Kidney (tissue), 14 donors: ENCODE measurements around the gene SPON1. TPM values are rescaled to one million over a fixed set of nuclear protein-coding genes. Genes with fewer than 3 reads are reported as not detected.
A peak's percentile ranks its signal among the peaks of the same experiment; 100 is the strongest.

Experiments used
- DNase-seq, 5 donors: peaks; one replicate each; pipeline ENCODE4 v3.0.0-alpha.2; 2013 to 2020
- FAIRE-seq: peaks from 2 replicates; lab custom pipeline; 2012; peaks lifted over from hg19 to GRCh38; lab: Jason Lieb, UNC
- H3K27ac ChIP-seq, 2 donors: one replicate each; pipeline ENCODE4 v1.7.0; 2013; ENCODE audit warnings: low read depth in 2 of 2, low read length in 2 of 2, inconsistent platforms in 1 of 2
- H3K27me3 ChIP-seq: one replicate; pipeline ENCODE4 v1.7.1; 2013; ENCODE audit warnings: low read length, inconsistent platforms; ENCODE audit not compliant: control insufficient read depth, insufficient read depth
- H3K36me3 ChIP-seq, 3 donors: one replicate each; pipeline versions ENCODE4 v1.7.0 to v1.7.1; 2013; ENCODE audit warnings: low read length in 3 of 3, control low read depth in 1 of 3, inconsistent platforms in 1 of 3; ENCODE audit not compliant: insufficient read depth in 3 of 3, control insufficient read depth in 2 of 3
- H3K4me1 ChIP-seq, 3 donors: one replicate each; pipeline versions ENCODE4 v1.7.0 to v1.7.1; 2013; ENCODE audit warnings: low read length in 3 of 3, inconsistent platforms in 1 of 3, low read depth in 1 of 3; ENCODE audit not compliant: control insufficient read depth in 2 of 3, insufficient read depth in 2 of 3
- H3K4me3 ChIP-seq, 3 donors: one replicate each; pipeline versions ENCODE4 v1.7.0 to v1.8.1; 2013; ENCODE audit warnings: low read length in 3 of 3, control low read depth in 1 of 3, inconsistent platforms in 1 of 3
- H3K9ac ChIP-seq, 3 donors: one replicate each; pipeline versions ENCODE4 v1.7.0 to v1.7.1; 2013; ENCODE audit warnings: low read length in 3 of 3, control low read depth in 1 of 3, inconsistent platforms in 1 of 3
- H3K9me3 ChIP-seq, 3 donors: one replicate each; pipeline versions ENCODE4 v1.7.0 to v1.7.1; 2013; ENCODE audit warnings: low read length in 3 of 3, control low read depth in 1 of 3, inconsistent platforms in 1 of 3; ENCODE audit not compliant: control insufficient read depth in 2 of 3, insufficient read depth in 1 of 3
- intact Hi-C: fragments of 100-400 bp; cut with DNase I; formaldehyde crosslinking; loops from one replicate; pipeline ENCODE4 v1.11.1; 2022
- polyA plus RNA-seq: library from polyadenylated mRNA; stranded (reverse); fragments of 350-450 nt; fragmentation: Illumina TruSeq; extraction: RNeasy Lipid Tissue Mini Kit (QIAGEN cat#74804); gene quantifications from one replicate; pipeline ENCODE4 v1.2.3, GENCODE V29; 2014; ENCODE audit warnings: low read depth, low replicate concordance; ENCODE audit not compliant: insufficient read depth
- total RNA-seq: library from RNA; stranded (reverse); fragmentation: NEBNext Ultra II Directional; extraction: Animal tissue kit (Norgen Biotek cat#: 25700); gene quantifications from one replicate; pipeline ENCODE4 v1.2.1, GENCODE V29; 2021
- TF ChIP-seq, protein P1 (sequence below): IDR thresholded peaks from 3 replicates; pipeline ENCODE4 v1.5.1; 2012; ENCODE audit warnings: mild to moderate bottlenecking, moderate library complexity, borderline replicate concordance; ENCODE audit not compliant: insufficient read depth; ENCODE audit errors: extremely low read depth
- donor health status: control.
- donor health status: control.
- donor health status: control.
- donor health status: control.
- donor health status: control.
- donor health status: DM: yes; HTN: yes; CAD: no.
- donor health status: Normal renal cell carcinoma (clear cell type).

Gene SPON1
- total and polyA plus RNA-seq, 2 donors from 2014 or later, result 3.8 to 77.9 TPM

DNA sequence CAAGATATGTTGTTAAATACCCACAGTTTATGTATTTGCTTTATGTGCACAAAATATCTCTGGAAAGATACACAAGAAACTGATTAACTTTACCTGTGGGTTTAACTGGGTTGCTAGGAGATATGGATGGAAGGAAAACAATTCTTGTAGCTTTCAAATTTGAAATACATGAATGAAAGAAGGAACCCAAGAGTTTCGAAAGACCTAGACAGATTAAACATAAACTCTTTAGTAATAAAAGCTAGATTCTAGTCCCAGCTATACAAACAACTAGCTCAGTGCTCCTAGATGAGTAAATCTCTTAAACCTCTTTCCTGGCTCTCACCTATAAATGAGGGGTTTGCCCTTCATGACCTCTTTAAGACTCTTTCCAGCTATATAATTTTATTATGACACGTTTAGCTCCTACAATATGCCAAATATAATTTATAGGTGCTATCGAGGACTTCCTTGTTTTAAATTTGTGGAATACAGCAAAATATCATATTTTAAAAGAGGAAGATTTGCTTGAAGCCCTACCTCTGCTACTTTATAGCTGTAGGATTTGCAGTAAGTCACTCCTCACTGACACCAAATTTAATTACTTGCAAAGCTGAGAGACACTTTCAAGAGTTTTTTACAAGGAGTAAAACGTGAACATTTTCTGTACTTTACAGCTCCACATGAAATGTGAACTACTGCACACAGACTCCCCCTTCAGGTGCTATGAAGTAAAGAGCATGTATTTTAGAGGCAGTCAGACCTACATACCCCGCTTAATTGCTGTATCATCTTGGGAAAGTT, 345.8 kb downstream of the SPON1 start:
- intact Hi-C loops, result no loop called here
- H3K27me3 ChIP-seq, result no peaks in the 10 kb centered on the region
- peak in 2 of 5 donors; percentile 62 for DNase-seq
- H3K9ac ChIP-seq, result no peak overlapping the region
- peak overlapping the region in 1 of 3 donors; percentile 10 for H3K4me3 ChIP-seq
- TF ChIP-seq, protein P1, sequence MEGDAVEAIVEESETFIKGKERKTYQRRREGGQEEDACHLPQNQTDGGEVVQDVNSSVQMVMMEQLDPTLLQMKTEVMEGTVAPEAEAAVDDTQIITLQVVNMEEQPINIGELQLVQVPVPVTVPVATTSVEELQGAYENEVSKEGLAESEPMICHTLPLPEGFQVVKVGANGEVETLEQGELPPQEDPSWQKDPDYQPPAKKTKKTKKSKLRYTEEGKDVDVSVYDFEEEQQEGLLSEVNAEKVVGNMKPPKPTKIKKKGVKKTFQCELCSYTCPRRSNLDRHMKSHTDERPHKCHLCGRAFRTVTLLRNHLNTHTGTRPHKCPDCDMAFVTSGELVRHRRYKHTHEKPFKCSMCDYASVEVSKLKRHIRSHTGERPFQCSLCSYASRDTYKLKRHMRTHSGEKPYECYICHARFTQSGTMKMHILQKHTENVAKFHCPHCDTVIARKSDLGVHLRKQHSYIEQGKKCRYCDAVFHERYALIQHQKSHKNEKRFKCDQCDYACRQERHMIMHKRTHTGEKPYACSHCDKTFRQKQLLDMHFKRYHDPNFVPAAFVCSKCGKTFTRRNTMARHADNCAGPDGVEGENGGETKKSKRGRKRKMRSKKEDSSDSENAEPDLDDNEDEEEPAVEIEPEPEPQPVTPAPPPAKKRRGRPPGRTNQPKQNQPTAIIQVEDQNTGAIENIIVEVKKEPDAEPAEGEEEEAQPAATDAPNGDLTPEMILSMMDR, result peak; percentile 42
- H3K27ac ChIP-seq, result no peak overlapping the region
- H3K4me1 ChIP-seq, result peaks cover 0 to 11% (median 7%) of the 10 kb centered on the region in 3 donors
- no peak for FAIRE-seq
- H3K9me3 ChIP-seq, result no peaks in the 10 kb centered on the region
- no peaks in the 10 kb centered on the region for H3K36me3 ChIP-seq

DNA sequence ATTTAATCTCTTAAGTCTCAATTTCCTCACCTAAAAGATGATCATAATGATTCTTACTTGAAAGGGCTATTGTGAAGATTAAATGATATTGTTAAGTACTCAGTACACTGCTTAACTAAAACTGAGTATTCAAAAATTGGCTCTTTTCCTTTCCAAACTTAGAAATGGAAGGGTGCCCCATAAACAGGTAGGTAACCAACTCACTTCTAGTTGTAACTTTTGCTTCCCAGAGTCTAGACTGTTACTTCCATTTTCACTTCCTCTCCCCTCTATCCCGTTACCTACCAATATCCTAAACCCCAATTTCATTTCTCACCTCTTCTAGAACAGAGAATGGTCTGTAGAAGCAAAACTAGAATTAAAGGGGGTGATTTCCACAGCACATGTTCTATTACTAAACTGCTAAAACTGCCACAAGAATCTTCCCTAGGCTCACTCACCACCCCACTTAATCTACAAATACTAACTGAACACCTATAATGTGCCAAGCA, 346.4 kb downstream of the SPON1 start:
- DNase-seq, result no peak
- TF ChIP-seq, protein P1, result no peak
- Histone ChIP-seq H3K36me3 (no peaks in the 10 kb centered on the region), H3K27me3 (no peaks in the 10 kb centered on the region), H3K9ac (no peak overlapping the region), H3K27ac (no peak overlapping the region), H3K4me1 (peaks cover 0 to 11% (median 7%) of the 10 kb centered on the region in 3 donors), H3K9me3 (no peaks in the 10 kb centered on the region), H3K4me3 (no peak overlapping the region)
- intact Hi-C loops, result no loop called here
- FAIRE-seq, result no peak

DNA sequence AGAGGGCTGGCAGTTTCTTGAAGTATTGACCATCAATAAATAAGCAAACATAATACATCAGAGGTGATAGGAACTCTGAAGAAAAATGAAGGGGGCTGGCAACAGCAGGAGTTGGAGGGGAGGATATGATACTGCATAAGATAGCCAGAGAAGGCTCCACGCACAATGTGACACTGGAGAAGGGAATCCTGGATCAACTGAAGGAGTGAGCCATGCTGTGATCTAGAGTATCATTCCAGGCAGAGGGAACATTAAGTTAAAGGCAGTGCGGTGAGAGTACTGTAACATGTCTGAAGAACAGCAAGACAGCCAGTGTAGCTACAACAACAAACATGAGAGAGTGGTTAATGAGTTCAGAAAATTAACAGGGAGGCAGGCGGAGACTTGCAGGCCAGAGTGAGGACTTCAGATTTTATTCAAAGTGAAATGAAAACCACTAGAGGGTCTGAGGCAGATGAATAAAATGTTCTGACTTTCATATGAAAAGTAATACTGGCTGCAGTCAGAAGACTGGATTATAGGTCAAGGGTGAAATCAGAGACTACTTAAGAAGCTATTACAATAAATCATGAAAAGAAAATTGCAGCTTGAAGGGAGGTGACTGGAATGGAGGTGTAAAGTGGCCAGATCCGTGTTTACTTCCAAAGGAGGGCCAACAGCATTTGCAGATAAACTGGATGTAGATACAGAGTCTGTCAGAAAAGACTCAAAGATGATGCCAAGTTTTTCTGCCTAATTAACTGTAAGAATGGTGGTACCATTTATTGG, 347.1 kb downstream of the SPON1 start:
- H3K27ac ChIP-seq, result no peak overlapping the region
- H3K9ac ChIP-seq, result no peak overlapping the region
- H3K4me3 ChIP-seq, result no peak overlapping the region
- intact Hi-C loops, result no loop called here
- H3K36me3 ChIP-seq, result no peaks in the 10 kb centered on the region
- peak in 2 of 5 donors; percentile 47 to 52 for DNase-seq
- peaks cover 0 to 11% (median 1%) of the 10 kb centered on the region in 3 donors for H3K4me1 ChIP-seq
- TF ChIP-seq, protein P1, result no peak
- FAIRE-seq, result no peak
- H3K27me3 ChIP-seq, result no peaks in the 10 kb centered on the region
- no peaks in the 10 kb centered on the region for H3K9me3 ChIP-seq
